GM19467 (cell line): ENCODE results near the gene RACGAP1.
"Not testable (repeated sequence)": the region's sequence is repeated elsewhere in the genome, so short reads cannot be mapped to it uniquely, and the experiment has no call there.

Experiments
- ATAC-seq: cut with Tn5 transposase; IDR thresholded peaks from one replicate; pipeline ENCODE4 v1.9.1; 2021; ENCODE audit warnings: mild to moderate bottlenecking, moderate library complexity; ENCODE audit not compliant: unreplicated experiment

RACGAP1 gene

GRCh38 chr12:50038336-50038735, 13.0 kb upstream of the RACGAP1 start:
- no peak for ATAC-seq

GRCh38 chr12:50032854-50033581, 7.7 kb upstream of the RACGAP1 start:
- no peak for ATAC-seq

- no peak for ATAC-seq
Observed at GRCh38 chr12:50032515-50032853, 7.2 kb upstream of the RACGAP1 start.

- ATAC-seq, result not testable (repeated sequence)
Observed at GRCh38 chr12:50030449-50030848, 5.2 kb upstream of the RACGAP1 start.

DNA sequence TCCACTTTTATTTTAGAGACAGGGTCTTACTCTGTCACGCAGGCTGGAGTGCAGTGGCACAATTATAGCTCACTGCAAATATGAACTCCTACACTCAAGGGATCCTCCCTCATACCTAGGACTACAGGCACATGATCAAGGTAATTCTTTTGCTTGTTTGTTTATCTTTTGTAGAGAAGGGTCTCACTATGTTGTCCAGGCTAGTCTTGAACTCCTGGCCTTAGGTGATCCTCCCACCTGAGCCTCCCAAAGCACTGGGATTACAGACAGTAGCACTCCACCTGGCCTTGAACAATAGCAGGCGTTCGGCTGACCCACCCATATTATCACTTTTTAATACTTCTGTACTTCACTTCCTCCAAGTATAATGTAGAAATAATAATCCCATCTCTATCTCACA, 1.4 kb upstream of the RACGAP1 start:
- no peak for ATAC-seq

DNA sequence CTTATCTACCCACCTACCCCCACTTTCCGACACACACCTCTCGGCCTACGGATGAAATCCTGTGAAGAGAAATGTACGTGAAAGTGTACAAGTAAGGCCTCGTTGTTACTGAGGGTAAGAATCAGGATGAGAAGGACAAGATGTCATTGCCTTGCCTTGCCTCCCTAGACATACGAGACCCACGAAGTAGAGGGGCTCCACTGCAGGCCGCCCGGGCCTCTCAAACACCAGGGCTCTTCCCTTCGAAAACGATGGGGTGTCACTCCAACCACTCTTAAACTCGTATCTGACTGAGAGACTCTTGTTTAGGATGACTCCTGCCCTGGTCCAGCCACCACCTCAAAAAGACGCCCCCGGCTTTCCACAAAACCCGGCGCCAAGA, 498 bp downstream of the RACGAP1 start:
- ATAC-seq, result no peak

GRCh38 chr12:50024227-50024626, 1.1 kb downstream of the RACGAP1 start:
- ATAC-seq, result no peak

GRCh38 chr12:50022903-50023302, 2.4 kb downstream of the RACGAP1 start:
- no peak for ATAC-seq

- no peak for ATAC-seq
Observed at GRCh38 chr12:50021031-50021430, 4.3 kb downstream of the RACGAP1 start.

GRCh38 chr12:50019524-50019923, 5.8 kb downstream of the RACGAP1 start:
- ATAC-seq, result no peak

DNA sequence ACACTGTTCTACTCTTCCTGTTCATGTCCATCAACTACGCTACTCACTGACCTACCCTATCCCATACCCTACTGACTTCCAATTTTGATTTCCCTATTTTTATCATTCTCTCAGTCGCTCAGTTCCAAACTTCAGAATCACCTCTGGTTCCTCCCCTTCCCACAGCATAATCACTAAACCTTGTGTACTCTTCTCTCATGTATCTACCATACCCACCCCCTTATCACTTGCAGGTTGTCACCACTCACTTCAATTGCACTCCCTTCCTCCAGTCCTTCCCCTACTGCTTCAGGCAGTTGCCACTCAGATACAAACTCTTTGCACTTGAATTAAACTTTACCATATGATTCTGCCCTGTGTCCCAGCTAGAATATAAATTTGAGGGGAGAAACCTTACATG, 6.3 kb downstream of the RACGAP1 start:
- no peak for ATAC-seq

DNA sequence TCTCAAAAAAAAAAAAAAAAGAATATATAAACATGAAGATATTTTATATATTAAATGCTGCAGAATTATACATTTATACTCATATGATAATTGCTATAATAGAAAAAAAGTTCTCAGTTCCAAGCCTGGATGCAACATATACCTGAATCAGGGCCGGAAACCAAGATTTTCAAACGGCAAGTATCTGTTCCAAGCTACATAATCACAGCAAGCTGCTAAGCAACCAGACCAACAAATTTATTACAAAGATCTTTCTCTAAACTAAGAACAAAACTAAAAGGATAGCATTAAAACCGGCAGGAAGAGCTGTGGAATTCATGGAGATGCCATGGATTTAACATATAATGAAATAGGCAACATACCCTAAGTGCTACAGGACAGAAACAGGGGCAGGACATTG, 7.1 kb downstream of the RACGAP1 start:
- ATAC-seq, result no peak

- no peak for ATAC-seq
Observed at GRCh38 chr12:50017641-50018040, 7.7 kb downstream of the RACGAP1 start.

DNA sequence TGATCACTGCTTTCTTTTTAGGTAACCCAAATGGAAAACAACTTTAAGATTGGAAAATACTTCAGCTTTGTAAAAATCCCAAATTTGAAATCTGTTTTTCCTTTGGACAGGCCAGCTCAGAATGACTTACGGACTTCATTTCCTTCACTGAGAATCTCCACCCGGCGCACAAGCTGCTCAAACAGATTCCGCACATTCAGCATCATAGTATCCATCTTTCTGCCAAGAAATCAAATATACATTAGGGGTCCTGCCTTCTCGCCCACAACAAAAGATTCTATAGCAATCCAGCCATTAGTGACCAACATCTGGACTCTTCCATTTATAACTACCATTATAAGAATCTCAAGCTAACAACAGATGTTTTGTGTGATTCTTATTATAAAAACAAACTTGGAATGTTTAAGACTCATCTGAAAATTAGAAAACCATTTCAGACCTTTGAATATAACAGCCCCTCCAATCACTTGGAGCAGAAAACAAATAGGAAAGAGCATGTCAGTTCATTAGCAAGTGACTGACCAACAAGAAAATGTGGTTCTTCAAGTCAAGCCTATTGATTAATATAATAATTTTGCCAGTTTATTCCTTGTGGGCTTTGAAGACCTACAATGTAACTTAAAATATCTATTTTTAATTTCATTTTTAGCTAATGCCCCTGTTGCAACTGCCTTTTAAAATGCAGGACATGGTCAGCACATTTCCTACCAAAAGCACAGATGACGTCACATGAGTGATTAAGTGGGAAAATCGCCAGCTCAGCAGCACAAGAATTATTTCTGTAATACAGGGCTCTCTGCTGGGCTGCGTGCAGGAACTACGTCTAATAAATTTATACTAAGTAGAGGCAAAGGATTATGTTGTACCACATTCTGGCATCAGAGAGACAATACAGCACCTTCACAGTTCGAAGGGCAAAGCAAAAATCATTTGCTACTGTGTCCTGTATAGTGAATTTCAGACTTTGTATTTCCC, 8.5 kb downstream of the RACGAP1 start:
- no peak for ATAC-seq

GRCh38 chr12:50014342-50014741, 11.0 kb downstream of the RACGAP1 start:
- no peak for ATAC-seq

DNA sequence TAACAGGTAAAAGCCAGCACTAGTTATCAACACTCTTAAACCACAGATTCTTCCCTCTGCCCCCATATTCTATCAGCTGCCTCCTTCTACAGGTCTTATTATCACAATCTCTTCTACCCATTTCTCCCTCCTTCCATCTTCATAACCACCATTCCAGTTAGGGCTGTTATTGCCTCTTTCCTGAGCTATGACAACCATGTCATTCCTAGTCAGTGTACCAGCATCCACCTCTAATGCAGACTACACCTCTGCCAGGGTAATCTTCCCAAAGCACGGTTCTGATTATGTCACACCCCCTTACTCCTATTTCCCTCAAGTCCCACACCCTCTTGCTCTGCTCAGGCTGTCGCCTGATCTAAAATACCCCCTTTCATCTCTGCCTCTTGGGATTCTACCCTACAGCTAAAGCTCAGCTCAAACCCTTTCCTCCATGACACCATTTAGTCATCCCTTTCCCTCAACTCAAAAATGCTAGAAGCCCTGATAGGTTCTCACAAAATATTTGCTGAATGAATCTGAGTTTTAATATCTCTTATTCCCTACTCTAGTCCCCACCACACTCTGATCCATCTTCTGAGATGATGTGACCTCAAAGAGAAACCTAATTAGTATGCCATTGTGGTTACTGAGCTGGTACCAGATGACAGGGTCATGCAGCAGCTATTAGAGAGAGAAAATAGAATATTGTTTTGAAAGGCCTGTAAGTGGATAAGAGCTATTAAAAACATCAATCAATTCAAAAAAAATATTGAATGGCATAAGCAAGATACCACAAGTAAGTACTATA, 11.7 kb downstream of the RACGAP1 start:
- ATAC-seq, result no peak

DNA sequence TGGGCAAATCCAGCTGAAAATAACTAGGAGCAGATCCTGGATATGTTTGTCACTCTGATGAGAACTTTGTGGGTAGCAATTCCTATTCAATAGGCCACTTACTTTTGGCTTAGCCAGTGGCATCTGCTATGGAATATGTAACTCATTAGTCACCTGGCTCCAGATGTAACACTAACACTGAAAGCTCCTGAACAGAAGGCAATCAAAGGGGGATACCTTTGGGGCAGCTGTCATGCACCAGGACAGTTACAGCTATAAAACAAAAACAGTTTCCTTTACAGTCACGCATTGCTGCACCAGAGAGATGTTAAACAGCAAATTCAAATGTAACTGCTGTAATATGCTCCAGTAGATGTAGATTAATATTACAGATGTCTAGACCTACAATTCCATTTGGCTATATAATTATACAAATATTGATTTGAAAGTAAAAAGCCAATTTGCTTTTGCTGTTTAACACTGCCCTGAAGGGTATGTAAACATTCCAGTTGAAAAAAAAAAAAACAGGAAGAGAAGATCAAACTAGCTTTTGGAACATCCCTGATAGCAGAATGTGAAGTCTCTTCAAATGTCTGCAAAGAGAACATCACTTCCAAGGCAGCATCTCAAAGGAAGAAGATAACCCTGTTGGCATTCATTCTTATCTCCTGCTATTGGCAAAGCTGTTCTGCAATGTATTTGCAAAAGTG, 18.4 kb downstream of the RACGAP1 start:
- no peak for ATAC-seq

GRCh38 chr12:50006280-50006679, 19.0 kb downstream of the RACGAP1 start:
- ATAC-seq, result no peak

GRCh38 chr12:50005175-50005574, 20.1 kb downstream of the RACGAP1 start:
- no peak for ATAC-seq

DNA sequence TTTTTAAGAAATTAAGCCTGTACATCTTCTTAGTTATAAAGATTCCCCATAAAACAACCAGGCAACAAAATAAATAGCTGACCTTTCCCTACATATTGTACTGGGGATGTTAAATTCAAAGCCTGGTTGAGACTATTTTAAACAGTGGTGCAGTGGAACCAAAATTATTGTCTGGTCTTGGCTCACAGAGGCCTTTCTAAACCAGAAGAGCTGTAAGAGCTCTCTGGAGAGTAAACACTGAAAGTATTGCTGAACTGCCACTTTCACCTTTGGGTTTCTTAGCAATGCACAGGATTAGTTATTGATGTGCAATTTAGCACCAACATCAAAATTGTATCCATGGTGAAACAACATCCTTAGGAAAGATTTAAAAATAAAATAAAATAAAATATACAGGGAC, 20.6 kb downstream of the RACGAP1 start:
- no peak for ATAC-seq

GRCh38 chr12:50003595-50003994, 21.7 kb downstream of the RACGAP1 start:
- no peak for ATAC-seq
